ENCODE results near the gene TBL1X. TPM values are rescaled to one million over a fixed set of nuclear protein-coding genes. Genes with fewer than 3 reads are reported as not detected.

Gene TBL1X
- total and polyA plus RNA-seq, 2 of the 13 experiments (the other 11 are each of a cell fraction or from before 2014, with no cell fraction given) = 17.6 to 19.9 TPM

DNA sequence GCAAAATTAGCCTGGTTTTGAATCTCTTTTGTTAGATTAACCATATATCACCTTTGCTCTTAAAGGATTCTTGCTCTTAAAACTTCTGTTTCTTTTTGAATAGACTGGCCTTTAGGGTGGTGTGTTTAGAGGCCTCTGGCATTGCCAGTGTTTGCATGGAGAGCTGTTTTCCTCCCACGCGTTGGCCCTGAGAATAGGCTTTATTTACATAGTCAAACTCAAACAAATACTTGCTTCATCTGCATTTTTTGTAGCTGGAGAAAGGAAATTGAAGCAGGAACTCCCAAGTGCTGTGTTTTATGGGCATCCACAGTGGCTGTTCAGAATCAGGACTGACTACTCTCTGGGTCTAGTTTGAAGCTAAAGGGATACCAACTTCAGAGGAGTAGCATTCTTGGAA lies 324.1 kb downstream of the TBL1X start:
- Histone ChIP-seq H3K4me1 (ENCODE audit: insufficient read depth, low read length) (peaks cover 22% of the 10 kb centered on the region), H3K9ac (ENCODE audit: insufficient read depth, low read depth, low read length) (no peak overlapping the region), H3K79me2 (ENCODE audit: insufficient read depth, low read length) (peaks cover 16% of the 10 kb centered on the region), H3K4me2 (ENCODE audit: low read depth, low read length) (peak overlapping the region; percentile 70), H3K27me3 (ENCODE audit: control insufficient read depth in 1 of 2, insufficient read depth in 2 of 2, low read length in 2 of 2) (no peaks in the 10 kb centered on the region; a peak in 1 of 5 replicates), H4K20me1 (ENCODE audit: insufficient read depth, low read length) (no peaks in the 10 kb centered on the region), H3K27ac (ENCODE audit: extremely low read length, insufficient read depth, low read length) (no peak overlapping the region), H3K36me3 (replicated peaks in 1 of 2; ENCODE audit: control insufficient read depth in 1 of 2, insufficient read depth in 2 of 2, low read length in 2 of 2) (no peaks in the 10 kb centered on the region), H2AFZ (ENCODE audit: low read length) (no peak overlapping the region), H3K4me3 (replicated peaks in 1 of 3; ENCODE audit: insufficient read depth in 1 of 3, low read depth in 2 of 3, low read length in 3 of 3) (peak overlapping the region in 1 of 3 experiments; percentile 23; a peak in 1 of 6 replicates), H3K9me3 (ENCODE audit: low read length) (no peaks in the 10 kb centered on the region)
- DNase-seq (ENCODE audit: low spot score) (peak; percentile 76), FAIRE-seq (peak; percentile 28), ATAC-seq (peak; percentile 76)
- BruUV-seq (replicated peaks) = no TSS peak
- intact Hi-C loops (cut with micrococcal nuclease; ENCODE audit: unreplicated experiment) (loop anchor here (5.0 kb wide), 1 partner anchor 58 kb away; no protein-coding TSS in a partner anchor), in situ Hi-C loops (cut with HindIII; ENCODE audit: extremely low pct_ligation_motif_present, low pct_unique_long_range_greater_than_20kb) (no loop called here)
- CTCF ChIA-PET (ENCODE audit: low intra/inter-chr PET ratio, low total read pairs) = no interaction called here
- POLR2A ChIA-PET = interaction anchor here (1.1 kb wide), 1 partner anchor 57 kb away, joined by 6 read pairs; no protein-coding TSS in a partner anchor
- 0% methylated on average over 2 of the region's 2 CpGs for WGBS (ENCODE audit: low lambda C conversion rate)
- TF ChIP-seq FOXP1 (IDR thresholded peaks at IDR 0.05) = no peak
- TF ChIP-seq FOXP1 (CRISPR knock-in tag; IDR thresholded peaks at IDR 0.05) = peak; percentile 14; the same call in 1 of the 2 replicates
- TF ChIP-seq, protein P1, sequence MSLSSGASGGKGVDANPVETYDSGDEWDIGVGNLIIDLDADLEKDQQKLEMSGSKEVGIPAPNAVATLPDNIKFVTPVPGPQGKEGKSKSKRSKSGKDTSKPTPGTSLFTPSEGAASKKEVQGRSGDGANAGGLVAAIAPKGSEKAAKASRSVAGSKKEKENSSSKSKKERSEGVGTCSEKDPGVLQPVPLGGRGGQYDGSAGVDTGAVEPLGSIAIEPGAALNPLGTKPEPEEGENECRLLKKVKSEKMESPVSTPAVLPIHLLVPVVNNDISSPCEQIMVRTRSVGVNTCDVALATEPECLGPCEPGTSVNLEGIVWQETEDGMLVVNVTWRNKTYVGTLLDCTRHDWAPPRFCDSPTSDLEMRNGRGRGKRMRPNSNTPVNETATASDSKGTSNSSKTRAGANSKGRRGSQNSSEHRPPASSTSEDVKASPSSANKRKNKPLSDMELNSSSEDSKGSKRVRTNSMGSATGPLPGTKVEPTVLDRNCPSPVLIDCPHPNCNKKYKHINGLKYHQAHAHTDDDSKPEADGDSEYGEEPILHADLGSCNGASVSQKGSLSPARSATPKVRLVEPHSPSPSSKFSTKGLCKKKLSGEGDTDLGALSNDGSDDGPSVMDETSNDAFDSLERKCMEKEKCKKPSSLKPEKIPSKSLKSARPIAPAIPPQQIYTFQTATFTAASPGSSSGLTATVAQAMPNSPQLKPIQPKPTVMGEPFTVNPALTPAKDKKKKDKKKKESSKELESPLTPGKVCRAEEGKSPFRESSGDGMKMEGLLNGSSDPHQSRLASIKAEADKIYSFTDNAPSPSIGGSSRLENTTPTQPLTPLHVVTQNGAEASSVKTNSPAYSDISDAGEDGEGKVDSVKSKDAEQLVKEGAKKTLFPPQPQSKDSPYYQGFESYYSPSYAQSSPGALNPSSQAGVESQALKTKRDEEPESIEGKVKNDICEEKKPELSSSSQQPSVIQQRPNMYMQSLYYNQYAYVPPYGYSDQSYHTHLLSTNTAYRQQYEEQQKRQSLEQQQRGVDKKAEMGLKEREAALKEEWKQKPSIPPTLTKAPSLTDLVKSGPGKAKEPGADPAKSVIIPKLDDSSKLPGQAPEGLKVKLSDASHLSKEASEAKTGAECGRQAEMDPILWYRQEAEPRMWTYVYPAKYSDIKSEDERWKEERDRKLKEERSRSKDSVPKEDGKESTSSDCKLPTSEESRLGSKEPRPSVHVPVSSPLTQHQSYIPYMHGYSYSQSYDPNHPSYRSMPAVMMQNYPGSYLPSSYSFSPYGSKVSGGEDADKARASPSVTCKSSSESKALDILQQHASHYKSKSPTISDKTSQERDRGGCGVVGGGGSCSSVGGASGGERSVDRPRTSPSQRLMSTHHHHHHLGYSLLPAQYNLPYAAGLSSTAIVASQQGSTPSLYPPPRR (CRISPR knock-in tag; IDR thresholded peaks at IDR 0.05; ENCODE audit: borderline replicate concordance) = no peak
- TF ChIP-seq ZNF180 (CRISPR knock-in tag; IDR thresholded peaks at IDR 0.05; ENCODE audit: borderline replicate concordance, low read depth) = no peak
- TF ChIP-seq AGO1 (IDR thresholded peaks at IDR 0.05; ENCODE audit: low read depth, low read length, poor library complexity, severe bottlenecking) = no peak
- TF ChIP-seq TEAD3 (CRISPR knock-in tag; optimal IDR thresholded peaks at IDR 0.05; ENCODE audit: borderline replicate concordance) = no peak
- peak; percentile 68 for TF ChIP-seq MAFF (IDR thresholded peaks at IDR 0.05; ENCODE audit: low read depth, low read length)
- peak; percentile 51 for TF ChIP-seq FOXA3 (CRISPR knock-in tag; IDR thresholded peaks at IDR 0.05)
- peak; percentile 32; the same call in 1 of the 2 replicates for TF ChIP-seq SAP130 (CRISPR knock-in tag; IDR thresholded peaks at IDR 0.05; ENCODE audit: low read depth)
- TF ChIP-seq SOX13 (IDR thresholded peaks at IDR 0.05) = no peak
- peak in 1 of 2 experiments; percentile 33; a peak in 1 of 4 replicates for TF ChIP-seq SOX13 (CRISPR knock-in tag; conservative IDR thresholded peaks at IDR 0.05 in 1 of 2, IDR thresholded peaks at IDR 0.05 in 1 of 2)
- TF ChIP-seq, protein P2, sequence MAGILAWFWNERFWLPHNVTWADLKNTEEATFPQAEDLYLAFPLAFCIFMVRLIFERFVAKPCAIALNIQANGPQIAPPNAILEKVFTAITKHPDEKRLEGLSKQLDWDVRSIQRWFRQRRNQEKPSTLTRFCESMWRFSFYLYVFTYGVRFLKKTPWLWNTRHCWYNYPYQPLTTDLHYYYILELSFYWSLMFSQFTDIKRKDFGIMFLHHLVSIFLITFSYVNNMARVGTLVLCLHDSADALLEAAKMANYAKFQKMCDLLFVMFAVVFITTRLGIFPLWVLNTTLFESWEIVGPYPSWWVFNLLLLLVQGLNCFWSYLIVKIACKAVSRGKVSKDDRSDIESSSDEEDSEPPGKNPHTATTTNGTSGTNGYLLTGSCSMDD (CRISPR knock-in tag; IDR thresholded peaks at IDR 0.05) = no peak
- TF ChIP-seq, protein P3, sequence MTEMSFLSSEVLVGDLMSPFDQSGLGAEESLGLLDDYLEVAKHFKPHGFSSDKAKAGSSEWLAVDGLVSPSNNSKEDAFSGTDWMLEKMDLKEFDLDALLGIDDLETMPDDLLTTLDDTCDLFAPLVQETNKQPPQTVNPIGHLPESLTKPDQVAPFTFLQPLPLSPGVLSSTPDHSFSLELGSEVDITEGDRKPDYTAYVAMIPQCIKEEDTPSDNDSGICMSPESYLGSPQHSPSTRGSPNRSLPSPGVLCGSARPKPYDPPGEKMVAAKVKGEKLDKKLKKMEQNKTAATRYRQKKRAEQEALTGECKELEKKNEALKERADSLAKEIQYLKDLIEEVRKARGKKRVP (CRISPR knock-in tag; IDR thresholded peaks at IDR 0.05) = 0 out of 4 replicates have a peak, but pooled peaks of 1 of the 2 experiments have one; percentile 24
- TF ChIP-seq, protein P4, sequence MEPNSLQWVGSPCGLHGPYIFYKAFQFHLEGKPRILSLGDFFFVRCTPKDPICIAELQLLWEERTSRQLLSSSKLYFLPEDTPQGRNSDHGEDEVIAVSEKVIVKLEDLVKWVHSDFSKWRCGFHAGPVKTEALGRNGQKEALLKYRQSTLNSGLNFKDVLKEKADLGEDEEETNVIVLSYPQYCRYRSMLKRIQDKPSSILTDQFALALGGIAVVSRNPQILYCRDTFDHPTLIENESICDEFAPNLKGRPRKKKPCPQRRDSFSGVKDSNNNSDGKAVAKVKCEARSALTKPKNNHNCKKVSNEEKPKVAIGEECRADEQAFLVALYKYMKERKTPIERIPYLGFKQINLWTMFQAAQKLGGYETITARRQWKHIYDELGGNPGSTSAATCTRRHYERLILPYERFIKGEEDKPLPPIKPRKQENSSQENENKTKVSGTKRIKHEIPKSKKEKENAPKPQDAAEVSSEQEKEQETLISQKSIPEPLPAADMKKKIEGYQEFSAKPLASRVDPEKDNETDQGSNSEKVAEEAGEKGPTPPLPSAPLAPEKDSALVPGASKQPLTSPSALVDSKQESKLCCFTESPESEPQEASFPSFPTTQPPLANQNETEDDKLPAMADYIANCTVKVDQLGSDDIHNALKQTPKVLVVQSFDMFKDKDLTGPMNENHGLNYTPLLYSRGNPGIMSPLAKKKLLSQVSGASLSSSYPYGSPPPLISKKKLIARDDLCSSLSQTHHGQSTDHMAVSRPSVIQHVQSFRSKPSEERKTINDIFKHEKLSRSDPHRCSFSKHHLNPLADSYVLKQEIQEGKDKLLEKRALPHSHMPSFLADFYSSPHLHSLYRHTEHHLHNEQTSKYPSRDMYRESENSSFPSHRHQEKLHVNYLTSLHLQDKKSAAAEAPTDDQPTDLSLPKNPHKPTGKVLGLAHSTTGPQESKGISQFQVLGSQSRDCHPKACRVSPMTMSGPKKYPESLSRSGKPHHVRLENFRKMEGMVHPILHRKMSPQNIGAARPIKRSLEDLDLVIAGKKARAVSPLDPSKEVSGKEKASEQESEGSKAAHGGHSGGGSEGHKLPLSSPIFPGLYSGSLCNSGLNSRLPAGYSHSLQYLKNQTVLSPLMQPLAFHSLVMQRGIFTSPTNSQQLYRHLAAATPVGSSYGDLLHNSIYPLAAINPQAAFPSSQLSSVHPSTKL (CRISPR knock-in tag; IDR thresholded peaks at IDR 0.05) = 0 out of 2 replicates have a peak, but pooled peaks have one; percentile 14
